ENCODE results near the gene ATP5PO.
"Not testable (repeated sequence)": the region's sequence is repeated elsewhere in the genome, so short reads cannot be mapped to it uniquely, and the experiment has no call there.

Gene ATP5PO

GRCh38 chr21:33881689-33882440 lies 33.7 kb downstream of the ATP5PO start:
- Histone ChIP-seq H3K36me3 (ENCODE audit: control insufficient read depth in 1 of 2, insufficient read depth in 2 of 2, low read length in 2 of 2) (no peaks in the 10 kb centered on the region), H3K9me3 (ENCODE audit: control insufficient read depth in 1 of 2, low read length in 2 of 2) (no peaks in the 10 kb centered on the region), H3K27me3 (ENCODE audit: low read depth, low read length) (no peaks in the 10 kb centered on the region), H3K4me1 (ENCODE audit: control insufficient read depth in 1 of 2, insufficient read depth in 2 of 2, low read length in 2 of 2) (peaks cover 0 to 3% of the 10 kb centered on the region in 2 donors), H3K27ac (ENCODE audit: low read length) (no peak overlapping the region), H3K4me3 (ENCODE audit: low read depth in 1 of 2, low read length in 2 of 2) (no peak overlapping the region)

DNA sequence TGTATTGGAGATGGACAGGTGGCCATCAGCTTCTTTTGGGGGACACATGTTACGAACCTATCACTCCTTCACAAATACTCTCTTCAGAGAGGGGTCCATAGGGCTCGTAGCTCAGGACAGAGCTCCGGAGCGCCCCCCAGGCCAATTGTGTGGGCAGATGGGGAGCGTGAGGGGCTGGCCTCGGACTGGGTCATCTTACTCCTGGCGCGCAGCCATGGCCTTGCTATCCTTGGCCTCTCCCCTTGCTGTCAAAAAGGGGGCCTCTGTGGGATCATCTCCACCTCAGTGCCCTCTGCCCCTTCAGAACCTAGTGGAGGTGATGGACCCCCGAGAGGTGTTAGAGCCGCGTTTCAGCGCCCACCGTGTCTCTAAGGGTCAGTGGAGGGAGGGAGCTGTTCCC lies 35.0 kb downstream of the ATP5PO start:
- H3K27me3 ChIP-seq (ENCODE audit: low read depth, low read length), result no peaks in the 10 kb centered on the region
- no peak overlapping the region for H3K4me3 ChIP-seq (ENCODE audit: low read depth in 1 of 2, low read length in 2 of 2)
- H3K4me1 ChIP-seq (ENCODE audit: control insufficient read depth in 1 of 2, insufficient read depth in 2 of 2, low read length in 2 of 2), result peaks cover 0 to 3% of the 10 kb centered on the region in 2 donors
- H3K36me3 ChIP-seq (ENCODE audit: control insufficient read depth in 1 of 2, insufficient read depth in 2 of 2, low read length in 2 of 2), result no peaks in the 10 kb centered on the region
- no peaks in the 10 kb centered on the region for H3K9me3 ChIP-seq (ENCODE audit: control insufficient read depth in 1 of 2, low read length in 2 of 2)
- H3K27ac ChIP-seq (ENCODE audit: low read length), result no peak overlapping the region

DNA sequence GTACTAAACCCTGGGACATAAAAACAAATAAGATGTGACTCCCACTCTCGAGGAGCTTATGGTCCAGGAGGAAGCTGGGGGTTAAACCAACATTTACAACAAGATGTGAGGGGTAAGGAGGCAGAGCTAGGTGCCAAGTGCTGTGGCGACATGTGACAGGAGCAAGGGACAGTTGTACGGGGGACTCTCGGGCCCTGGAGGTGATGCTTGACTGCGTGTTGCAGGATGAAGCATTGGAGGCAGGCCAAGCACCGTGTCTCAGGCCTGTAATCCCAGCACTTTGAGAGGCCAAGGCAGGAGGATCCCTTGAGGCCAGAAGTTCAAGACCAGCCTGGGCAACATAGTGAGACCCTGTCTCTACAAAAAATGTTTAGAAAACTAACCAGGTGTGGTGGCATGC lies 36.8 kb downstream of the ATP5PO start:
- H3K9me3 ChIP-seq (ENCODE audit: control insufficient read depth in 1 of 2, low read length in 2 of 2), result no peaks in the 10 kb centered on the region
- H3K27me3 ChIP-seq (ENCODE audit: low read depth, low read length), result no peaks in the 10 kb centered on the region
- H3K27ac ChIP-seq (ENCODE audit: low read length), result no peak overlapping the region
- H3K4me3 ChIP-seq (ENCODE audit: low read depth in 1 of 2, low read length in 2 of 2), result no peak overlapping the region
- peaks cover 0 to under 1% of the 10 kb centered on the region in 2 donors for H3K4me1 ChIP-seq (ENCODE audit: control insufficient read depth in 1 of 2, insufficient read depth in 2 of 2, low read length in 2 of 2)
- no peaks in the 10 kb centered on the region for H3K36me3 ChIP-seq (ENCODE audit: control insufficient read depth in 1 of 2, insufficient read depth in 2 of 2, low read length in 2 of 2)

- Histone ChIP-seq H3K4me1 (ENCODE audit: control insufficient read depth in 1 of 2, insufficient read depth in 2 of 2, low read length in 2 of 2) (no peaks in the 10 kb centered on the region), H3K36me3 (ENCODE audit: control insufficient read depth in 1 of 2, insufficient read depth in 2 of 2, low read length in 2 of 2) (no peaks in the 10 kb centered on the region), H3K27ac (ENCODE audit: low read length) (no peak overlapping the region), H3K9me3 (ENCODE audit: control insufficient read depth in 1 of 2, low read length in 2 of 2) (no peaks in the 10 kb centered on the region), H3K4me3 (ENCODE audit: low read depth in 1 of 2, low read length in 2 of 2) (no peak overlapping the region), H3K27me3 (ENCODE audit: low read depth, low read length) (no peaks in the 10 kb centered on the region)
These were observed 40.4 kb downstream of the ATP5PO start for GRCh38 chr21:33875026-33875695.

DNA sequence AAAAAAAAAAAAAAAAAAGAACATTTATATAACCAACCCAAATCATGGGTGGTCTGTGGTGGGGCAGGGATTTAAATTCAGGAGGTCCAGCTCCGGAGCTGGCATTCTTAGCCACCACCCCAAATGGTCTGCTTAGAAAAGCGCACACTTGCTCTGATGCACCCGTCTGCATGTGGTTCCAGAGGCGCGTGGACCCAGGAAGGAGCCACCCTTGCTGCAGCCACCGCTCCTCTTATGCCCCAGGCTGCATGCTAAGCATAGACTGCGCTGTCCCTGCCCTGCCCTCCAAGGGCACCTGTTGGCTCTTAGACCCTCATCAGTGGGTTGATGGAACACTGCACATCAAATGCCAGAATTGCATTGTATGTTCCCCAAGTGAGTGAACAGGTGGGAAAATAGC lies 41.4 kb downstream of the ATP5PO start:
- Histone ChIP-seq H3K4me1 (ENCODE audit: control insufficient read depth in 1 of 2, insufficient read depth in 2 of 2, low read length in 2 of 2) (no peaks in the 10 kb centered on the region), H3K27ac (ENCODE audit: low read length) (no peak overlapping the region)

DNA sequence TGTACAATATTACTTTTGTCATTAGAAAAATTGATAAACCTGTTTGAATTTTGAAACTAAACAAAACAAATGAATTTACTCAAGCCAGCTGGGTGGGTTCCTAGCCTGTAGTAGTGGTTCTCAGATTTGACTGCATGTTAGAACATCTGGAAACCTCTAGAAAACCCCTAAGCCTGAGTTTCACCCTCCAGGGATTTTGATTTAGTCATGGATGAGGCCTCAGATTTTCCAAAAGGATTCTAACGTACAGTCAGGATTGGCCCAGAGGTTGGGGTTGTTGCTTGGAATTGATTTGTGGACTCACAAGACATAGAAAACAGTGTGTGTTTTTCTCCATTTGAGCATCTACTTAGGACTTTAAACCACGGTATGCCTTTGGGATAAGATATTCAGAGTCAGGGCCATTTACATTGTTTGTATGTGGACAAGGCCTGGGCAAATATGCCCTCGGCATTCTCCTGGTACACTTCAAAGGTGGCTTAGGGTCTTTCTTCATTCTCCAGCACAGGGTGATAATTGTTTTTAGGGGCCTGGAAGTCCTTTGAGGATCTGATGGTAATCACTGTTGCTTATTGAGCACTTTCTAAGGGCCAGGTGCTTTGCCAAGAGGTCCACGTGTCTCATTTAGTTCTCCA lies 42.6 kb downstream of the ATP5PO start:
- Histone ChIP-seq H3K27ac (ENCODE audit: low read length) (no peak overlapping the region), H3K4me1 (ENCODE audit: control insufficient read depth in 1 of 2, insufficient read depth in 2 of 2, low read length in 2 of 2) (no peaks in the 10 kb centered on the region), H3K27me3 (ENCODE audit: low read depth, low read length) (no peaks in the 10 kb centered on the region), H3K4me3 (ENCODE audit: low read depth in 1 of 2, low read length in 2 of 2) (no peak overlapping the region), H3K9me3 (ENCODE audit: control insufficient read depth in 1 of 2, low read length in 2 of 2) (no peaks in the 10 kb centered on the region), H3K36me3 (ENCODE audit: control insufficient read depth in 1 of 2, insufficient read depth in 2 of 2, low read length in 2 of 2) (no peaks in the 10 kb centered on the region)

More for the DNA sequence above, 41.4 kb downstream of the ATP5PO start:
- no peak overlapping the region for H3K4me3 ChIP-seq (ENCODE audit: low read depth in 1 of 2, low read length in 2 of 2)
- no peaks in the 10 kb centered on the region for H3K9me3 ChIP-seq (ENCODE audit: control insufficient read depth in 1 of 2, low read length in 2 of 2)
- no peaks in the 10 kb centered on the region for H3K36me3 ChIP-seq (ENCODE audit: control insufficient read depth in 1 of 2, insufficient read depth in 2 of 2, low read length in 2 of 2)
- H3K27me3 ChIP-seq (ENCODE audit: low read depth, low read length), result no peaks in the 10 kb centered on the region

DNA sequence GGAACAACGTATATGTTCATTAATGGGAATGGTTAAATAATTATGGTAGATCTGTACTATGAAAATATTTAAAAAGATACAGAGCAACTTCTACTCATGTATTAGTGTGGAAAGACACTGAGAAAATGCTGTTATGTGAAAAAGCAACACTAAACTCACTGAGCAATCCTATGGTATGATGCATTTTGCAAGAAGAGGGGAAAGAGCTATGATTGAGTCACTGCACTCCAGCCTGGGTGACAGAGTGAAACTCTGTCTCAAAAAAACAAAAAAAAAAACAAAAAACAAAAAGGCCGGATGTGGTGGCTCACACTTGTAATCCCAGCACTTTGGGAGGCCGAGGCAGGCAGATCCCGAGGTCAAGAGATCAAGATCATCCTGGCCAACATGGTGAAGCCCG lies 44.4 kb downstream of the ATP5PO start:
- H3K36me3 ChIP-seq (ENCODE audit: control insufficient read depth in 1 of 2, insufficient read depth in 2 of 2, low read length in 2 of 2), result no peaks in the 10 kb centered on the region

GRCh38 chr21:33870768-33871167 lies 44.8 kb downstream of the ATP5PO start:
- Histone ChIP-seq H3K27me3 (ENCODE audit: low read depth, low read length) (no peaks in the 10 kb centered on the region), H3K4me1 (ENCODE audit: control insufficient read depth in 1 of 2, insufficient read depth in 2 of 2, low read length in 2 of 2) (no peaks in the 10 kb centered on the region), H3K4me3 (ENCODE audit: low read depth in 1 of 2, low read length in 2 of 2) (no peak overlapping the region), H3K9me3 (ENCODE audit: control insufficient read depth in 1 of 2, low read length in 2 of 2) (no peaks in the 10 kb centered on the region), H3K27ac (ENCODE audit: low read length) (no peak overlapping the region), H3K36me3 (ENCODE audit: control insufficient read depth in 1 of 2, insufficient read depth in 2 of 2, low read length in 2 of 2) (no peaks in the 10 kb centered on the region)

More for the DNA sequence above, 44.4 kb downstream of the ATP5PO start:
- no peaks in the 10 kb centered on the region for H3K4me1 ChIP-seq (ENCODE audit: control insufficient read depth in 1 of 2, insufficient read depth in 2 of 2, low read length in 2 of 2)
- H3K9me3 ChIP-seq (ENCODE audit: control insufficient read depth in 1 of 2, low read length in 2 of 2), result no peaks in the 10 kb centered on the region
- no peak overlapping the region for H3K27ac ChIP-seq (ENCODE audit: low read length)
- H3K4me3 ChIP-seq (ENCODE audit: low read depth in 1 of 2, low read length in 2 of 2), result no peak overlapping the region
- H3K27me3 ChIP-seq (ENCODE audit: low read depth, low read length), result no peaks in the 10 kb centered on the region

DNA sequence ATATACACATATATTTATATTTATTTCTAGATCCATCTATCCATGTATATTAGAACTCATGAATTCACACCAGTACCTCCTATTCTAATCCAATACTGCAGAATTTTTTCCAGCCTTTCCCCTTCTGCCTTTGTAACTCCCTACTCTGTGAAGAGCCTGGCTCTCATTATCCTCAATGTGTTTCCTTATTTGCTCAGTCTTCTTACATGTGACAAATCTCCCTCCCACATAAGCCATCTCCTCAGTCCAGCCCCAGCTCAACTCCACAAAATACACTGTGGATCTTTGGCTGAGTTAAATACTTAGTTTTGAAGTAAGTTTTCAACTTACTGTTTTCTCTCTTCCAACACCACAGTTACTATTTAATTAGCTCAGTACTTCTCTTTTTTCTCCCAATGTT lies 45.7 kb downstream of the ATP5PO start:
- Histone ChIP-seq H3K27me3 (ENCODE audit: low read depth, low read length) (no peaks in the 10 kb centered on the region), H3K4me1 (ENCODE audit: control insufficient read depth in 1 of 2, insufficient read depth in 2 of 2, low read length in 2 of 2) (no peaks in the 10 kb centered on the region), H3K36me3 (ENCODE audit: control insufficient read depth in 1 of 2, insufficient read depth in 2 of 2, low read length in 2 of 2) (no peaks in the 10 kb centered on the region), H3K9me3 (ENCODE audit: control insufficient read depth in 1 of 2, low read length in 2 of 2) (no peaks in the 10 kb centered on the region), H3K27ac (ENCODE audit: low read length) (no peak overlapping the region), H3K4me3 (ENCODE audit: low read depth in 1 of 2, low read length in 2 of 2) (no peak overlapping the region)

- H3K4me3 ChIP-seq (ENCODE audit: low read depth in 1 of 2, low read length in 2 of 2); H3K27me3 ChIP-seq (ENCODE audit: low read depth, low read length); H3K27ac ChIP-seq (ENCODE audit: low read length); H3K4me1 ChIP-seq (ENCODE audit: control insufficient read depth in 1 of 2, insufficient read depth in 2 of 2, low read length in 2 of 2); H3K9me3 ChIP-seq (ENCODE audit: control insufficient read depth in 1 of 2, low read length in 2 of 2); H3K36me3 ChIP-seq (ENCODE audit: control insufficient read depth in 1 of 2, insufficient read depth in 2 of 2, low read length in 2 of 2): not testable (repeated sequence)
These were observed 47.7 kb downstream of the ATP5PO start for GRCh38 chr21:33867868-33868267.

DNA sequence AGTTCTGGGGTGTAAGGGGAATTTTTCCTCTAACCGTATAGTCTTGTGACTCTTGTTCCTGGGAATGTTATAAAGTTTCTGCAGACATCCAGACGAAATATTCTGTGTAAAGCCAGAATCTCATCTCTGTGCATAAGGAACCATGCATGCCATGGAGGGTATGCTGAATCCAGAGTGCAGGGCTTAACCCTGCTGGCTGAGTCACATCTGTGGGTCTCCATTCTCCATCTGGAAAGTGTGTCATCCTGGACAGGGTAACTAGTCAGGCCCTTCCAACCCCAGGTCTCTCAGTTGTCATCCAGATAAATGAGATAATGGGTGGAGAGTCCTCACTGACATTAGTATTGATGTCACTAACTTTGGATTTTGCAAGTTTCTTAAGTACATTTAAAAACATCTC lies 48.8 kb downstream of the ATP5PO start:
- no peak overlapping the region for H3K4me3 ChIP-seq (ENCODE audit: low read depth in 1 of 2, low read length in 2 of 2)
- H3K4me1 ChIP-seq (ENCODE audit: control insufficient read depth in 1 of 2, insufficient read depth in 2 of 2, low read length in 2 of 2), result no peaks in the 10 kb centered on the region
- no peak overlapping the region for H3K27ac ChIP-seq (ENCODE audit: low read length)
- H3K9me3 ChIP-seq (ENCODE audit: control insufficient read depth in 1 of 2, low read length in 2 of 2), result no peaks in the 10 kb centered on the region
- H3K27me3 ChIP-seq (ENCODE audit: low read depth, low read length), result no peaks in the 10 kb centered on the region
- H3K36me3 ChIP-seq (ENCODE audit: control insufficient read depth in 1 of 2, insufficient read depth in 2 of 2, low read length in 2 of 2), result no peaks in the 10 kb centered on the region

Measured in muscle layer of duodenum (tissue), 2 donors.